NT2/D1 (cell line): ENCODE measurements around the gene BACE1.
A peak's percentile ranks its signal among the peaks of the same experiment; 100 is the strongest.

Experiments
- DNase-seq: peaks from one replicate; pipeline ENCODE4 v3.0.0-alpha.2; 2011; ENCODE audit warnings: low read depth, low spot score
- H3K27me3 ChIP-seq: 2 replicates; pipeline ENCODE4 v1.6.0; 2011; ENCODE audit warnings: mild to moderate bottlenecking; ENCODE audit not compliant: insufficient read length, insufficient read depth
- H3K36me3 ChIP-seq: 2 replicates; pipeline ENCODE4 v1.6.1; 2011; ENCODE audit warnings: mild to moderate bottlenecking, low read length, mixed read lengths; ENCODE audit not compliant: insufficient read depth, insufficient read length
- H3K4me1 ChIP-seq: 2 replicates; pipeline ENCODE4 v1.5.1; 2011; ENCODE audit not compliant: insufficient read depth, insufficient read length
- H3K4me3 ChIP-seq: 2 replicates; pipeline ENCODE4 v1.5.1; 2011; ENCODE audit warnings: low read depth; ENCODE audit not compliant: insufficient read length
- H3K9ac ChIP-seq: 2 replicates; pipeline ENCODE4 v1.6.0; 2011; ENCODE audit warnings: low read depth; ENCODE audit not compliant: insufficient read length
- H3K9me3 ChIP-seq: 2 replicates; pipeline ENCODE4 v1.5.1; 2011; ENCODE audit warnings: mild to moderate bottlenecking, low read length; ENCODE audit not compliant: insufficient read depth
- SUZ12 ChIP-seq: IDR thresholded peaks from 2 replicates; pipeline ENCODE4 v1.6.1; 2011; ENCODE audit not compliant: insufficient read length, insufficient read depth; ENCODE audit errors: extremely low read depth
- YY1 ChIP-seq: IDR thresholded peaks from 2 replicates; pipeline ENCODE4 v1.6.1; 2011; ENCODE audit not compliant: insufficient read length, insufficient read depth
- ZNF274 ChIP-seq: IDR thresholded peaks from 2 replicates; pipeline ENCODE4 v1.6.1; 2011; ENCODE audit warnings: mild to moderate bottlenecking, low read depth, low read length

BACE1 gene

GRCh38 chr11:117318738-117319137, 2.7 kb upstream of the BACE1 start:
- H3K36me3 ChIP-seq: no peaks in the 10 kb centered on the region
- peaks cover 6% of the 10 kb centered on the region for H3K4me1 ChIP-seq
- H3K27me3 ChIP-seq: no peaks in the 10 kb centered on the region
- no peaks in the 10 kb centered on the region for H3K9me3 ChIP-seq
- no peak overlapping the region for H3K9ac ChIP-seq
- DNase-seq: no peak
- no peak overlapping the region for H3K4me3 ChIP-seq
- TF ChIP-seq YY1 (no peak), ZNF274 (no peak), SUZ12 (no peak)

- TF ChIP-seq YY1 (no peak), SUZ12 (no peak), ZNF274 (no peak)
- no peaks in the 10 kb centered on the region for H3K27me3 ChIP-seq
- DNase-seq: no peak
- H3K4me1 ChIP-seq: peaks cover 6% of the 10 kb centered on the region
- no peaks in the 10 kb centered on the region for H3K36me3 ChIP-seq
- peak overlapping the region; percentile 82 for H3K9ac ChIP-seq
- no peaks in the 10 kb centered on the region for H3K9me3 ChIP-seq
- H3K4me3 ChIP-seq: peak overlapping the region; percentile 58
Measured at GRCh38 chr11:117315285-117316196, 515 bp downstream of the BACE1 start.

- DNase-seq: no peak
- no peaks in the 10 kb centered on the region for H3K36me3 ChIP-seq
- H3K4me1 ChIP-seq: peaks cover 6% of the 10 kb centered on the region
- H3K27me3 ChIP-seq: no peaks in the 10 kb centered on the region
- no peaks in the 10 kb centered on the region for H3K9me3 ChIP-seq
- peak overlapping the region; percentile 58 for H3K4me3 ChIP-seq
- peak overlapping the region; percentile 82 for H3K9ac ChIP-seq
- TF ChIP-seq YY1: no peak
- TF ChIP-seq SUZ12: no peak
- no peak for TF ChIP-seq ZNF274
Measured at GRCh38 chr11:117314840-117315239, 1.2 kb downstream of the BACE1 start.

- Histone ChIP-seq H3K9me3 (no peaks in the 10 kb centered on the region), H3K27me3 (no peaks in the 10 kb centered on the region), H3K9ac (peak overlapping the region; percentile 82), H3K4me3 (peak overlapping the region; percentile 21), H3K4me1 (peaks cover 6% of the 10 kb centered on the region), H3K36me3 (no peaks in the 10 kb centered on the region)
- DNase-seq: no peak
- no peak for TF ChIP-seq SUZ12
- no peak for TF ChIP-seq ZNF274
- no peak for TF ChIP-seq YY1
Measured at GRCh38 chr11:117313828-117314768, 2.0 kb downstream of the BACE1 start.

GRCh38 chr11:117313091-117313490, 3.0 kb downstream of the BACE1 start:
- no peak for DNase-seq
- Histone ChIP-seq H3K9me3 (no peaks in the 10 kb centered on the region), H3K9ac (no peak overlapping the region), H3K36me3 (no peaks in the 10 kb centered on the region), H3K4me1 (peaks cover 6% of the 10 kb centered on the region), H3K4me3 (no peak overlapping the region), H3K27me3 (no peaks in the 10 kb centered on the region)
- TF ChIP-seq ZNF274 (no peak), YY1 (no peak), SUZ12 (no peak)

- TF ChIP-seq ZNF274 (no peak), YY1 (no peak), SUZ12 (no peak)
- H3K4me3 ChIP-seq: no peak overlapping the region
- peaks cover 7% of the 10 kb centered on the region for H3K4me1 ChIP-seq
- H3K9ac ChIP-seq: no peak overlapping the region
- no peaks in the 10 kb centered on the region for H3K27me3 ChIP-seq
- DNase-seq: no peak
- no peaks in the 10 kb centered on the region for H3K9me3 ChIP-seq
- peaks cover 2% of the 10 kb centered on the region for H3K36me3 ChIP-seq
Measured at GRCh38 chr11:117309310-117309709, 6.7 kb downstream of the BACE1 start.

GRCh38 chr11:117305145-117305544, 10.9 kb downstream of the BACE1 start:
- DNase-seq: no peak
- Histone ChIP-seq H3K9me3 (no peaks in the 10 kb centered on the region), H3K4me1 (peaks cover 3% of the 10 kb centered on the region), H3K27me3 (no peaks in the 10 kb centered on the region), H3K36me3 (peaks cover 2% of the 10 kb centered on the region), H3K9ac (no peak overlapping the region), H3K4me3 (no peak overlapping the region)
- TF ChIP-seq YY1 (no peak), ZNF274 (no peak)
